NCI-H2029 (cell line): Measurements from ENCODE around the gene SUFU.

ENCODE experiments used
- DNase-seq: peaks from one replicate; lab custom pipeline; 2025; lab: John Stamatoyannopoulos, UW

SUFU gene

GRCh38 chr10:102552533-102552932 is 48.8 kb downstream of the SUFU start:
- DNase-seq = no peak

- DNase-seq = no peak
These were observed 50.0 kb downstream of the SUFU start for GRCh38 chr10:102553771-102554170.

GRCh38 chr10:102554531-102554930 is 50.8 kb downstream of the SUFU start:
- DNase-seq = no peak

- no peak for DNase-seq
These were observed 52.1 kb downstream of the SUFU start for GRCh38 chr10:102555781-102556328.

GRCh38 chr10:102557569-102557968 is 53.8 kb downstream of the SUFU start:
- no peak for DNase-seq

GRCh38 chr10:102559764-102560163 is 56.0 kb downstream of the SUFU start:
- DNase-seq = no peak

- no peak for DNase-seq
These were observed 60.5 kb downstream of the SUFU start for GRCh38 chr10:102564209-102564834.

GRCh38 chr10:102565793-102566192 is 62.0 kb downstream of the SUFU start:
- DNase-seq = no peak

- no peak for DNase-seq
These were observed 75.0 kb downstream of the SUFU start for GRCh38 chr10:102578782-102579181.

GRCh38 chr10:102579328-102579727 is 75.6 kb downstream of the SUFU start:
- DNase-seq = no peak

GRCh38 chr10:102580230-102580629 is 76.5 kb downstream of the SUFU start:
- DNase-seq = no peak

- DNase-seq = no peak
These were observed 77.6 kb downstream of the SUFU start for GRCh38 chr10:102581401-102581800.

- no peak for DNase-seq
These were observed 78.3 kb downstream of the SUFU start for GRCh38 chr10:102581981-102582580.

GRCh38 chr10:102583435-102584417 is 80.0 kb downstream of the SUFU start:
- DNase-seq = peak; percentile 63

- no peak for DNase-seq
These were observed 81.3 kb downstream of the SUFU start for GRCh38 chr10:102585026-102585425.

GRCh38 chr10:102586858-102587257 is 83.1 kb downstream of the SUFU start:
- no peak for DNase-seq

GRCh38 chr10:102588875-102589274 is 85.1 kb downstream of the SUFU start:
- DNase-seq = no peak

GRCh38 chr10:102593074-102593803 is 89.5 kb downstream of the SUFU start:
- DNase-seq = no peak

GRCh38 chr10:102593804-102594079 is 90.0 kb downstream of the SUFU start:
- no peak for DNase-seq

GRCh38 chr10:102595293-102595692 is 91.5 kb downstream of the SUFU start:
- no peak for DNase-seq

GRCh38 chr10:102595897-102596296 is 92.1 kb downstream of the SUFU start:
- DNase-seq = no peak

- DNase-seq = peak; percentile 25
These were observed 92.8 kb downstream of the SUFU start for GRCh38 chr10:102596506-102596971.
